HCT116 (cell line): Measurements from ENCODE around the gene P2RX6. TPM values are rescaled to one million over a fixed set of nuclear protein-coding genes. Genes with fewer than 3 reads are reported as not detected.

ENCODE experiments used
- ATAC-seq: fragments of 200-7000 bp; cut with Tn5 transposase; 2 replicates; pipeline ENCODE4 v1.9.1; 2020; ENCODE audit warnings: mild to moderate bottlenecking, moderate library complexity
- BruUV-seq: library from RNA; stranded (reverse); fragments of 400-500 nt; replicated peaks from 2 replicates; lab custom pipeline; 2021; lab: Mats Ljungman, UMichigan
- CTCF ChIA-PET: fragments of 300-600 bp; sonication (Branson Sonifier 250); formaldehyde crosslinking; loops from one replicate; lab custom pipeline; 2021; ENCODE audit warnings: antibody characterized with exemption; lab: Charles Lee
- POLR2A ChIA-PET: fragments of 300-600, 350-600 bp; sonication (Branson Sonifier 250); formaldehyde crosslinking; loops from one replicate; lab custom pipeline; 2021; ENCODE audit warnings: antibody characterized with exemption; lab: Charles Lee
- RAD21 ChIA-PET, 2 experiments: fragments of 300-600 bp; sonication (Branson Sonifier 250); formaldehyde crosslinking; loops; one replicate each; lab custom pipeline; 2023; ENCODE audit warnings: low total read pairs in 2 of 2; ENCODE audit not compliant: uncharacterized antibody in 2 of 2, unreplicated experiment in 2 of 2, low non-redundant PET in 1 of 2; lab: Charles Lee
- DNase-seq: peaks from one replicate; pipeline ENCODE4 v3.0.0-alpha.2; 2010; ENCODE audit warnings: low read depth, low spot score
- H2AFZ ChIP-seq: fragments of 200-600 bp; shearing (Covaris generic), sonication (generic); 2 replicates; pipeline ENCODE4 v1.6.1; 2017; ENCODE audit warnings: low read depth, mixed run types, mixed read lengths, antibody characterized with exemption, low read length; ENCODE audit not compliant: poor library complexity, severe bottlenecking
- H3K27ac ChIP-seq: 2 replicates; pipeline ENCODE4 v1.5.1; 2012; ENCODE audit warnings: low read depth, low read length
- H3K27me3 ChIP-seq: fragments of 200-600 bp; sonication (generic); 2 replicates; pipeline ENCODE4 v1.6.1; 2016; ENCODE audit warnings: mixed run types, low read length, mixed read lengths; ENCODE audit not compliant: insufficient read depth
- H3K36me3 ChIP-seq, 2 experiments: fragments of 200-500 bp in 1 of 2; fragments of 200-600 bp in 1 of 2; sonication (Bioruptor generic) in 1 of 2; sonication (generic) in 1 of 2; 2 replicates each; pipeline versions ENCODE4 v1.5.1 to v1.6.1; 2014 to 2016; ENCODE audit warnings: low read length in 2 of 2, inconsistent platforms in 1 of 2, mixed read lengths in 1 of 2, mixed run types in 1 of 2; ENCODE audit not compliant: insufficient read depth in 2 of 2, control insufficient read depth in 1 of 2
- H3K4me1 ChIP-seq, 2 experiments: fragments of 200-600 bp in 1 of 2; sonication (generic) in 1 of 2; 2 replicates each; pipeline versions ENCODE4 v1.5.1 to v1.6.1; 2012 to 2017; ENCODE audit warnings: low read length in 2 of 2, inconsistent platforms in 1 of 2, mild to moderate bottlenecking in 1 of 2, mixed read lengths in 1 of 2, mixed run types in 1 of 2, moderate library complexity in 1 of 2; ENCODE audit not compliant: insufficient read depth in 2 of 2, control insufficient read depth in 1 of 2
- H3K4me2 ChIP-seq: fragments of 200-600 bp; sonication (generic); 2 replicates; pipeline ENCODE4 v1.6.1; 2017; ENCODE audit warnings: mixed run types, low read length, mixed read lengths
- H3K4me3 ChIP-seq, 2 experiments: fragments of 200-600 bp in 1 of 2; sonication (generic) in 1 of 2; replicated peaks in 1 of 2; 2 replicates each; pipeline ENCODE4 v1.5.1; 2011 to 2016; ENCODE audit warnings: low read length in 2 of 2, control low read depth in 1 of 2, low read depth in 1 of 2, mild to moderate bottlenecking in 1 of 2, mixed read lengths in 1 of 2, mixed run types in 1 of 2
- H3K79me2 ChIP-seq: fragments of 200-600 bp; sonication (generic); 2 replicates; pipeline ENCODE4 v1.6.1; 2017; ENCODE audit warnings: mild to moderate bottlenecking, mixed run types, low read length, moderate library complexity, mixed read lengths; ENCODE audit not compliant: insufficient read depth
- H3K9ac ChIP-seq: fragments of 200-600 bp; sonication (generic); 2 replicates; pipeline ENCODE4 v1.6.1; 2016; ENCODE audit warnings: low read length, mixed read lengths
- H3K9me2 ChIP-seq: fragments of 200-600 bp; sonication (generic), shearing (Covaris generic); 2 replicates; pipeline ENCODE4 v1.6.1; 2017; ENCODE audit warnings: mixed run types, mild to moderate bottlenecking, moderate library complexity; ENCODE audit not compliant: insufficient read depth
- H3K9me3 ChIP-seq, 2 experiments: fragments of 200-500 bp in 1 of 2; fragments of 200-600 bp in 1 of 2; sonication (Bioruptor generic) in 1 of 2; sonication (generic) in 1 of 2; 2 replicates each; pipeline ENCODE4 v1.6.1; 2014 to 2017; ENCODE audit warnings: low read length in 2 of 2, mixed read lengths in 2 of 2, inconsistent platforms in 1 of 2, low read depth in 1 of 2, mild to moderate bottlenecking in 1 of 2, mixed run types in 1 of 2, moderate library complexity in 1 of 2; ENCODE audit not compliant: control insufficient read depth in 1 of 2, insufficient read depth in 1 of 2
- H4K20me1 ChIP-seq: fragments of 200-600 bp; sonication (generic), shearing (Covaris generic); 2 replicates; pipeline ENCODE4 v1.6.1; 2017; ENCODE audit warnings: mixed run types, mild to moderate bottlenecking, moderate library complexity; ENCODE audit not compliant: insufficient read depth
- CBX3 ChIP-seq: IDR thresholded peaks from 2 replicates; pipeline ENCODE4 v1.6.1; 2012; ENCODE audit warnings: low read depth
- EZH2phosphoT487 ChIP-seq: fragments of 200-600 bp; IDR thresholded peaks from 2 replicates; pipeline ENCODE4 v1.6.1; 2018; ENCODE audit warnings: antibody characterized with exemption, borderline replicate concordance
- intact Hi-C: fragments of 100-400 bp; cut with micrococcal nuclease; formaldehyde crosslinking; loops from 2 replicates; pipeline ENCODE4 v1.10.0; 2022
- total RNA-seq: library from RNA; stranded (reverse); gene quantifications from one replicate; pipeline ENCODE4 v1.2.1, GENCODE V29; 2021; ENCODE audit not compliant: unreplicated experiment

Gene P2RX6
- total RNA-seq, 1 experiment from 2014 or later = 0.20 TPM

DNA sequence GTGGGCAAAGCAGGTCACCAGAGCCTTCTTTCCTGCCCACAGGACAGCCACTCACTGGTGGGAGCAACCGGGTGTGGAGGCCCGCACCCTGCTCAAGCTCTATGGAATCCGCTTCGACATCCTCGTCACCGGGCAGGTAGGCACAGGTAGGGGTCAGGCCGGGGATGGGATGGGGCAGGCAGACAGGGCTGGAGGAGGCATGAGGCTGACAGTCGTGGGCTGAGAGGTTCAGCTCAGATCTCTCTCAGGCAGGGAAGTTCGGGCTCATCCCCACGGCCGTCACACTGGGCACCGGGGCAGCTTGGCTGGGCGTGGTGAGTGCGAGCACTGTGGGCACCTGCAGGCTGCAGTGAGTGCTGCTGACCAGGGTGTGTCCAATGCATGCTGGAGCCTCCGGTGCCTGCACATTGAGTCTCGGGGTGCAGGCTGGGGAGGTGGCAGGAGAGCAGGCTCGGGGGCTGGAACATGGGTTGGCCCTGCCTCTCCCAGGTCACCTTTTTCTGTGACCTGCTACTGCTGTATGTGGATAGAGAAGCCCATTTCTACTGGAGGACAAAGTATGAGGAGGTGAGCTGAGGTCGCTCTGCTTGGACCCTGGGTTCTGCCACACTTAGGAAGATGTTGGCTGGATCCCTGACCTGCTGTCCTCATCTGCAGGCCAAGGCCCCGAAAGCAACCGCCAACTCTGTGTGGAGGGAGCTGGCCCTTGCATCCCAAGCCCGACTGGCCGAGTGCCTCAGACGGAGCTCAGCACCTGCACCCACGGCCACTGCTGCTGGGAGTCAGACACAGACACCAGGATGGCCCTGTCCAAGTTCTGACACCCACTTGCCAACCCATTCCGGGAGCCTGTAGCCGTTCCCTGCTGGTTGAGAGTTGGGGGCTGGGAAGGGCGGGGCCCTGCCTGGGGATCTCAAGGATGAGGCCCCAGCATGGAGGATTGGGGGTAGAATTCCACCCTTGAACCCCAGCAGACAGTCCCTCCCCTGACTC, 11.1 kb downstream of the P2RX6 start (continued):
- TF ChIP-seq EZH2phosphoT487 = no peak

DNA sequence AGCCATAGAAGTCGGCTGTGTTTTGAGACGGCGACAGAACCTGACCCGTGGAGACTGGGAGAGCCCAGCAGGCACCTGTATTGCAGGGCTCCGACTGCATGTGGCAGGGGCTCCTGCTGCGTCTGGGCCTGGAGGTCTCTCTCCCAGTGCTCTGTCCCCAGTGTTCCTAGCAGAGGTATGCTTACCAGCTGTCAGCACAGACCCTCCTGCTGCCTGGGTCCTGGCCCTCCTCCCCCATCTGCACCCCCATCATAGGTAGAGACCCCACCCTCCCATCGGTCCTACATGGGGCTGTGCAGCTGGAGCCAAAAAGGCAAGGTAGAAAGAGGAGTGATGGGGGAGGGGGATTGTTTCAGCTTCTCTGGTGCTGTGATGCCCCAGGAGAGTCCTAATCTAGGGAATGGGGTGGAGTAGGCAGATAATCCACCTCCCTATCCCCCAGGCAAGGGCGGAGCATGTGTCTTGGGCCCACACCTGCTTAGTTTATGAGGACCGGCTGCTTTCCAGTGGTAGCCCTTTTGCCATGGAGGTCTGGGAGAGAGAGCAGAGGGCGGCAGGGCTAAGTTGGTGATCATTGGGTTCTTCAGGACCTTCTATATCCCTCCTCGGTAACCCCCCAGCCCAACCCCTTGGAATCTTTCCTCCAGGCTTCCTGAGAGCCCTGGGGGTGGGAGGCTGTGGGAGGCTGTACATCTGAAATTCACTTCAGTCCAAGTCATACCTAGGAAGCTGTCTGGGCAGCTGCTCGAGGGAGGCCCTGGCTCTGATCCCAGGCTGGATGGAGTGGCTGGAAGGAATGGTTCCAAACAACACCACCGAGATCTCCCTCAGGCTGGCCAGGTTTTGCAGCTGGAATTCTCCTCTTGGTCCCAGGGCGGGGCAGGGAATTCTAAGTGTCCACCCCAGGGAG, 12.1 kb downstream of the P2RX6 start:
- no peaks in the 10 kb centered on the region for H3K9me3 ChIP-seq
- DNase-seq = no peak
- POLR2A ChIA-PET = no interaction called here
- intact Hi-C loops = no loop called here
- RAD21 ChIA-PET = no interaction called here
- H3K27ac ChIP-seq = no peak overlapping the region
- no peaks in the 10 kb centered on the region for H3K9me2 ChIP-seq
- no peaks in the 10 kb centered on the region for H3K36me3 ChIP-seq
- H3K4me2 ChIP-seq = no peak overlapping the region
- no peak overlapping the region for H3K4me3 ChIP-seq
- TF ChIP-seq CBX3 = no peak
- H2AFZ ChIP-seq = no peak overlapping the region
- no peaks in the 10 kb centered on the region for H4K20me1 ChIP-seq
- CTCF ChIA-PET = no interaction called here
- no peaks in the 10 kb centered on the region for H3K79me2 ChIP-seq
- H3K9ac ChIP-seq = no peak overlapping the region
- BruUV-seq = no TSS peak
- H3K4me1 ChIP-seq = no peaks in the 10 kb centered on the region
- no peak for ATAC-seq
- H3K27me3 ChIP-seq = no peaks in the 10 kb centered on the region
